WERI-Rb-1 (cell line): ENCODE results near the gene GRIN2A.

Source experiments
- DNase-seq: peaks from one replicate; pipeline ENCODE4 v3.0.0-alpha.2; 2020
- H3K27ac ChIP-seq: fragments of 250-450 bp; sonication (Bioruptor Pico); 2 replicates; pipeline ENCODE4 v1.5.1; 2020; ENCODE audit warnings: mild to moderate bottlenecking, moderate library complexity
- H3K27me3 ChIP-seq: fragments of 250-450 bp; sonication (Bioruptor Pico); 2 replicates; pipeline ENCODE4 v1.5.1; 2021; ENCODE audit warnings: mild to moderate bottlenecking, low read depth, moderate library complexity; ENCODE audit not compliant: insufficient read depth, severe bottlenecking
- H3K36me3 ChIP-seq: fragments of 250-450 bp; sonication (Bioruptor Pico); 2 replicates; pipeline ENCODE4 v1.5.1; 2020; ENCODE audit warnings: mild to moderate bottlenecking, moderate library complexity
- H3K4me3 ChIP-seq: 2 replicates; pipeline ENCODE4 v1.5.1; 2011; ENCODE audit warnings: low read depth, mild to moderate bottlenecking, control low read depth, low read length
- H3K9me3 ChIP-seq: fragments of 250-450 bp; sonication (Bioruptor Pico); 2 replicates; pipeline ENCODE4 v1.5.1; 2021; ENCODE audit warnings: mild to moderate bottlenecking, moderate library complexity; ENCODE audit not compliant: severe bottlenecking
- CTCF ChIP-seq: IDR thresholded peaks from 2 replicates; pipeline ENCODE4 v1.5.1; 2011; ENCODE audit warnings: low read depth, mild to moderate bottlenecking, control low read depth, inconsistent platforms, low read length

The GRIN2A gene

GRCh38 chr16:9845661-9846361 lies 336.4 kb downstream of the GRIN2A start:
- no peaks in the 10 kb centered on the region for H3K9me3 ChIP-seq
- no peak for DNase-seq
- no peak overlapping the region for H3K4me3 ChIP-seq
- no peaks in the 10 kb centered on the region for H3K27me3 ChIP-seq
- no peak overlapping the region for H3K27ac ChIP-seq
- no peaks in the 10 kb centered on the region for H3K36me3 ChIP-seq
- no peak for TF ChIP-seq CTCF

- TF ChIP-seq CTCF: no peak
- Histone ChIP-seq H3K36me3 (no peaks in the 10 kb centered on the region), H3K9me3 (no peaks in the 10 kb centered on the region), H3K4me3 (no peak overlapping the region), H3K27ac (no peak overlapping the region), H3K27me3 (no peaks in the 10 kb centered on the region)
- no peak for DNase-seq
These were observed 337.9 kb downstream of the GRIN2A start for GRCh38 chr16:9844361-9844760.

GRCh38 chr16:9843424-9844018 lies 338.7 kb downstream of the GRIN2A start:
- Histone ChIP-seq H3K27ac (no peak overlapping the region), H3K27me3 (no peaks in the 10 kb centered on the region), H3K36me3 (no peaks in the 10 kb centered on the region), H3K4me3 (no peak overlapping the region), H3K9me3 (no peaks in the 10 kb centered on the region)
- TF ChIP-seq CTCF: no peak
- no peak for DNase-seq

GRCh38 chr16:9840761-9841665 lies 341.2 kb downstream of the GRIN2A start:
- Histone ChIP-seq H3K36me3 (no peaks in the 10 kb centered on the region), H3K27ac (no peak overlapping the region), H3K9me3 (no peaks in the 10 kb centered on the region), H3K4me3 (no peak overlapping the region), H3K27me3 (no peaks in the 10 kb centered on the region)
- DNase-seq: no peak
- no peak for TF ChIP-seq CTCF

- Histone ChIP-seq H3K4me3 (no peak overlapping the region), H3K9me3 (no peaks in the 10 kb centered on the region), H3K27ac (no peak overlapping the region), H3K36me3 (no peaks in the 10 kb centered on the region), H3K27me3 (no peaks in the 10 kb centered on the region)
- TF ChIP-seq CTCF: no peak
- no peak for DNase-seq
These were observed 344.7 kb downstream of the GRIN2A start for GRCh38 chr16:9837481-9837880.
